Transverse colon (tissue), 3 donors: ENCODE results near the gene PRSS1.

Source experiments
- POLR2A ChIP-seq: fragments of 450-650 bp; IDR thresholded peaks from one replicate; pipeline ENCODE4 v1.6.1; 2016; ENCODE audit warnings: antibody characterized with exemption, mild to moderate bottlenecking, moderate library complexity
- TF ChIP-seq, protein P1 (sequence below), 5 experiments: fragments of 200-600 bp in 3 of 5; fragments of 450-650 bp in 2 of 5; sonication (generic) in 3 of 5; IDR thresholded peaks; 1 replicate in 2 of 5; 2 replicates in 3 of 5; pipeline ENCODE4 v1.5.1; 2016 to 2017; ENCODE audit warnings: antibody characterized with exemption in 5 of 5, inconsistent platforms in 3 of 5, mild to moderate bottlenecking in 2 of 5, moderate library complexity in 1 of 5

DNA sequence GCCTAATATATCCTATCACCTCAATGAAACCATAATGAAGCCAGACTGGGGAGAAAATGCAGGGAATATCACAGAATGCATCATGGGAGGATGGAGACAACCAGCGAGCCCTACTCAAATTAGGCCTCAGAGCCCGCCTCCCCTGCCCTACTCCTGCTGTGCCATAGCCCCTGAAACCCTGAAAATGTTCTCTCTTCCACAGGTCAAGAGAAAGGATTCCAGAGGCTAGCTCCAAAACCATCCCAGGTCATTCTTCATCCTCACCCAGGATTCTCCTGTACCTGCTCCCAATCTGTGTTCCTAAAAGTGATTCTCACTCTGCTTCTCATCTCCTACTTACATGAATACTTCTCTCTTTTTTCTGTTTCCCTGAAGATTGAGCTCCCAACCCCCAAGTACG lies 53.0 kb downstream of the PRSS1 start:
- no peak for TF ChIP-seq POLR2A
- TF ChIP-seq, protein P1, sequence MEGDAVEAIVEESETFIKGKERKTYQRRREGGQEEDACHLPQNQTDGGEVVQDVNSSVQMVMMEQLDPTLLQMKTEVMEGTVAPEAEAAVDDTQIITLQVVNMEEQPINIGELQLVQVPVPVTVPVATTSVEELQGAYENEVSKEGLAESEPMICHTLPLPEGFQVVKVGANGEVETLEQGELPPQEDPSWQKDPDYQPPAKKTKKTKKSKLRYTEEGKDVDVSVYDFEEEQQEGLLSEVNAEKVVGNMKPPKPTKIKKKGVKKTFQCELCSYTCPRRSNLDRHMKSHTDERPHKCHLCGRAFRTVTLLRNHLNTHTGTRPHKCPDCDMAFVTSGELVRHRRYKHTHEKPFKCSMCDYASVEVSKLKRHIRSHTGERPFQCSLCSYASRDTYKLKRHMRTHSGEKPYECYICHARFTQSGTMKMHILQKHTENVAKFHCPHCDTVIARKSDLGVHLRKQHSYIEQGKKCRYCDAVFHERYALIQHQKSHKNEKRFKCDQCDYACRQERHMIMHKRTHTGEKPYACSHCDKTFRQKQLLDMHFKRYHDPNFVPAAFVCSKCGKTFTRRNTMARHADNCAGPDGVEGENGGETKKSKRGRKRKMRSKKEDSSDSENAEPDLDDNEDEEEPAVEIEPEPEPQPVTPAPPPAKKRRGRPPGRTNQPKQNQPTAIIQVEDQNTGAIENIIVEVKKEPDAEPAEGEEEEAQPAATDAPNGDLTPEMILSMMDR (IDR thresholded peaks at IDR 0.05): no peak
